ENCODE measurements around the gene MT1HL1. TPM values are rescaled to one million over a fixed set of nuclear protein-coding genes. Genes with fewer than 3 reads are reported as not detected.

MT1HL1 gene
- total and polyA plus RNA-seq, 8 donors: not detected

GRCh38 chr1:237031480-237031879 is 27.2 kb upstream of the MT1HL1 start:
- DNase-seq: no peak
- Histone ChIP-seq H3K27me3 (peaks cover 0 to 4% (median 0%) of the 10 kb centered on the region in 3 donors), H3K27ac (peak overlapping the region in 1 of 5 donors; percentile 4), H3K9me3 (no peaks in the 10 kb centered on the region), H3K36me3 (no peaks in the 10 kb centered on the region), H3K4me3 (no peak overlapping the region), H3K4me1 (peaks cover 0 to 31% (median 3%) of the 10 kb centered on the region in 4 donors)
- intact Hi-C loops (cut with DNase I; ENCODE audit: low total_unique reads): no loop called here
- WGBS, 5 donors: 71 to 82% (median 78%) methylated on average over 4 of the region's 4 CpGs
- TF ChIP-seq POLR2A (IDR thresholded peaks at IDR 0.05) (no peak), POLR2AphosphoS5 (IDR thresholded peaks at IDR 0.05) (peak in 2 of 3 donors; percentile 16 to 53)

- intact Hi-C loops (cut with DNase I; ENCODE audit: low total_unique reads): no loop called here
- Histone ChIP-seq H3K9me3 (no peaks in the 10 kb centered on the region), H3K36me3 (no peaks in the 10 kb centered on the region), H3K27ac (no peak overlapping the region), H3K4me1 (peaks cover 0 to 31% (median 3%) of the 10 kb centered on the region in 4 donors), H3K4me3 (no peak overlapping the region), H3K27me3 (peaks cover 0 to 4% (median 0%) of the 10 kb centered on the region in 3 donors)
- no peak for TF ChIP-seq CTCF (IDR thresholded peaks at IDR 0.05)
- TF ChIP-seq POLR2AphosphoS5 (IDR thresholded peaks at IDR 0.05): no peak
- no peak for TF ChIP-seq POLR2A (IDR thresholded peaks at IDR 0.05)
- TF ChIP-seq EP300 (IDR thresholded peaks at IDR 0.05): no peak
- WGBS, 5 donors: 76 to 83% (median 82%) methylated on average over 9 of the region's 9 CpGs
- no peak for DNase-seq
These were observed 25.8 kb upstream of the MT1HL1 start for GRCh38 chr1:237029850-237030535.

- H3K36me3 ChIP-seq: no peaks in the 10 kb centered on the region
- TF ChIP-seq POLR2AphosphoS5 (IDR thresholded peaks at IDR 0.05) (no peak), CTCF (IDR thresholded peaks at IDR 0.05) (no peak), POLR2A (IDR thresholded peaks at IDR 0.05) (no peak), EP300 (IDR thresholded peaks at IDR 0.05) (no peak)
- WGBS, 5 donors: 26 to 54% (median 43%) methylated on average over 3 of the region's 3 CpGs
- H3K27ac ChIP-seq: no peak overlapping the region
- peaks cover 0 to 31% (median 3%) of the 10 kb centered on the region in 4 donors for H3K4me1 ChIP-seq
- peaks cover 0 to 4% (median 0%) of the 10 kb centered on the region in 3 donors for H3K27me3 ChIP-seq
- no peaks in the 10 kb centered on the region for H3K9me3 ChIP-seq
- no peak overlapping the region for H3K4me3 ChIP-seq
- DNase-seq: no peak
- intact Hi-C loops (cut with DNase I; ENCODE audit: low total_unique reads): no loop called here
These were observed 25.0 kb upstream of the MT1HL1 start for GRCh38 chr1:237029240-237029639.

GRCh38 chr1:237025358-237026074 is 21.3 kb upstream of the MT1HL1 start:
- Histone ChIP-seq H3K27ac (no peak overlapping the region), H3K9me3 (no peaks in the 10 kb centered on the region), H3K4me1 (peaks cover 0 to 17% (median 0%) of the 10 kb centered on the region in 4 donors), H3K36me3 (no peaks in the 10 kb centered on the region), H3K27me3 (no peaks in the 10 kb centered on the region), H3K4me3 (no peak overlapping the region)
- no peak for TF ChIP-seq POLR2A (IDR thresholded peaks at IDR 0.05)
- no peak for TF ChIP-seq EP300 (IDR thresholded peaks at IDR 0.05)
- no peak for TF ChIP-seq POLR2AphosphoS5 (IDR thresholded peaks at IDR 0.05)
- TF ChIP-seq CTCF (IDR thresholded peaks at IDR 0.05): no peak
- no peak for DNase-seq
- WGBS, 5 donors: 89 to 95% (median 92%) methylated on average over 7 to 8 of the region's 10 CpGs
- intact Hi-C loops (cut with DNase I; ENCODE audit: low total_unique reads): no loop called here
